GM11168 (cell line): ENCODE measurements around the gene GNPDA1.

Experiments
- in situ Hi-C: fragments of 300-500 bp; cut with MboI; formaldehyde crosslinking; loops from one replicate; pipeline ENCODE4 v1.12.0; 2022; ENCODE audit warnings: low sequenced_read_pairs; ENCODE audit not compliant: unreplicated experiment

GNPDA1 gene

DNA sequence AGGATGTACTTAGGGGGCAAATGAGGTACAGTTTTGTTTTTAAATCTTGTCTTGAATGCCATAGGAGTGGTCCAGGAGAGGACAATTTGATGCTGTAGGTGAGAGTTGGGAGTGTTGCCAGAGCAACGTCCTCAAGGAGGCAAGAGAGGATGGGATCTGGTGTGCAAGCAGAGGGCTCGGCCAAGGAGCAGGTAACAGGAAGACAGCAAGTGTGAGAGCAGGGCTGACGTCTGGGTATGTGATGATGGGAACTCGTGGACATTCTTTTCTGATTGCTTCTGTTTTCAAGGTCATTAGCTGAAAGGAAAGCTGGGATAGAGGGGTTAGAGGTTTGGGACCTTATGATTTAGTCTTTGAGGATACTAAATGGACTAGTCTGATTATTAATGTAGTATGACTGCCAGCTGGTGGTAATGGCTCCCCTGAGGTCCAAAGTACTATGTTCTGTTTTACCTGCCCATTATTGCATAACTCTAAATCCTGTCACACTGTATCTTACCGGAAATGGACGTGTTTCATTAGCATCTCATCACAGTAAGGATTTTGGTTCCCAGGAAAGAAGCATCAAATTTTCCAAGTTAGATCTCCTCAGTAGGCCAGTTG lies 15.4 kb downstream of the GNPDA1 start:
- in situ Hi-C loops: loop anchor here (10.0 kb wide), 1 partner anchor 147 kb away; no protein-coding TSS in a partner anchor

DNA sequence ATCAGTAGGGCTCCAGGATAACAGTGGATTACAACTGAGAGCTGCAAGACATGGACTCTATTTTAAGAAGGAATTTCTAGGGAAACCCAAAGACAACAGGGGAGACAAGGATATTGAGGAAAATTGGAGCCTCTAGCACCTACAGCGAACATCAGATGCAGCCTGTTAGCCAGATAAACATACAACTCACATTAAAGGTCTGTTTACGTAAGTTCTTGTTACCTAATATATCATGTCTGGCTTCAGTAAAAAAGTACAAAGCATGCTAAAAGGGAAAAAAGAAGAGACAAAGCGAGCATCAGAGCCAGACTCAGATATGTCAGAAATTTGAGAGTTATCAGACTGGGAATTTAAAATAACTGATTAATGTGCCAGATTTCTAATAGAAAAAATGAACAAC lies 17.2 kb downstream of the GNPDA1 start:
- in situ Hi-C loops: loop anchor here (10.0 kb wide), 1 partner anchor 149 kb away; no protein-coding TSS in a partner anchor

DNA sequence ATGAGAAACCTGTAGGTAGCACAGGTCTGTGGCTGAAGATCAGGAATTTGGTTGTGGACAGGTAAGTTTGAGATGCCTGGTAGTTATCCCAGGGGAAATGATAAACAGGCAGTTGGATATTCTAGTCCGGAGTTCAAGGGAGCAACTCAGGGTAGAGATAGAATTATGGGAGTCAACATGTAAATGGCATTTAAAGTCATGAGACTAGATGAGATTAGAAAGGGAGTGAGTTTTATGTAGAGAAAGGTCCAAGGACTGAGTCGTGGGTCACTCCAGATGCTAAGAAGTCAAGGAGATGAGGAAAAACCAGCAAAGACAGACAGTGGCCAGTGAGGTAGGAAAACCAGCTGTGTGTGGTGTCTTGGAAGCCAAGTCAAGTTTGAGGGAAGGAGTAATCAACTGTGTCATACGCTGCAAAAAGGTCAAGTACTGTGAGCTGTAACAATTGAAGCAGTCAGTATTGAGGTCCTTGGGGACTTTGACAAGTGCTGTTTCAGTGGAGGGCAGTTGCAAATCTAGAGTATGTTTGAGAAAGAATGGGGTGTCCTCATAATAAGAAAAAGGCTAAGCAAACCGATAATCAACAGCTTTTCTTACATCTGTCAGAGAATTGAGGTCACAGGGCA lies 18.2 kb downstream of the GNPDA1 start:
- in situ Hi-C loops: loop anchor here (10.0 kb wide), 1 partner anchor 150 kb away; no protein-coding TSS in a partner anchor

DNA sequence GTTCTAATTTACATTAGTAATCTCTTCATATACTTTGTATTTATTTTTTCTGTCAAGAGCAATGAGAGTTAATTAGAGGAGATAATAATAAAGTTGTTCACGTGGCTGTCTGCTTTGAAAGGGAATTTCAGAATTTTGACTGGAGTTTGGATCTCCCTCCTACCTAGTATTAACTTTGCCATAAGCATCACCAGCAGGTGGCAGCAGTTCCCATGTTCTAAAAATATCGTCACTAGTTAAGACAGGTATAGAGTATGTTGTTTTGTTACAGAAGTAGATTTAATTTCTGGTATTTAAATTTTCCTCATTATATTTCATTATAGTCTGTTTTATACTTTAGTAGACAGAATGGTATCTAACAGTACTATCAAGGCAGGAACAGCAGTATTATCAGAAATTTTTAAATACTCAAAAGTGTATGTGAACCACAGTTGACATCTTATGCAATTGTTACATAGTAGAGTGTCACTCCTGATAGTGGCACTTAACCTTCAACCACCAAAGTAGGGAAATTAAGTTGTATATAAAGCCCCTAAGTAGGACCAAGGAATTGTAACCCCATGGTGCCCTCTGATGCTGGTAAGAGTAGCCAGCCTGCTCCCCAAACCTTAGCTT lies 20.4 kb downstream of the GNPDA1 start:
- in situ Hi-C loops: loop anchor here (10.0 kb wide), 1 partner anchor 152 kb away; no protein-coding TSS in a partner anchor

DNA sequence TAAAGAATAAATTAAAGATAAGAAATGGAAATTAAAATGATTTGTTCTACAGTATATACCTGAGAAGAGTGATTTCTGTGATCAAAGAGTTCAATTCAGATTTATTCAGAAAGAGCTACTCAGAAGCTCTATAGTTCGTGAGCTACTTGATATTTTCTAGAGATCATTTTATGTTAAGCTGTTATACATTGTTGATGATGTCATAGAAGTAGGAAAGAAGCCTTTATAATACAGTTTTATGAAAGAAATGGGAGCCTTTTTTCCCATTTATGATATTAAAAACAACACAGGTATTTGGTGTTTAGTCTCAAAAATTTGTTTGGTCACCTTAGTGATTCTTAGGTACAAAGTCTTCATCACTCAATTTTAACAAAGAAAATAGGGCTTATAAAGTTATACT lies 23.1 kb downstream of the GNPDA1 start:
- in situ Hi-C loops: loop anchor here (10.0 kb wide), 1 partner anchor 155 kb away; no protein-coding TSS in a partner anchor

DNA sequence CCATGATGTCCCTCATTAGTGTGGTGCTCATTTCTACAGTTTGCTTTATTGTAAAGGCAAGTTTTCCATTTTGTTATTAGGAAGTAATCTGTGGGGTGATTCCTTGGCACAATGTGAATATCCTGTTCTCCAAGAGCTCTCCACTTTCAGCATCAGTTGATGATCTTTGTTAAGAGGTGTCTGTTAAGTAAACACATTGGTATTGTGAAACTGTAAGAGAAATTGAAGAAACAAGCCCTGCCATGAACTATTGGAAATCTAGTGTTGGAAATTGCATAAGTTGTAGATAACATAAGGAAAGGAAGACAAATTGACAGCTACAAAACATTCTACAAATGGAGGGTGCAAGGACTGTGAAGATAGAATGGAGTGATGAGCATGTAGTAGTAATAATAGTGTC lies 26.8 kb downstream of the GNPDA1 start:
- in situ Hi-C loops: no loop called here

DNA sequence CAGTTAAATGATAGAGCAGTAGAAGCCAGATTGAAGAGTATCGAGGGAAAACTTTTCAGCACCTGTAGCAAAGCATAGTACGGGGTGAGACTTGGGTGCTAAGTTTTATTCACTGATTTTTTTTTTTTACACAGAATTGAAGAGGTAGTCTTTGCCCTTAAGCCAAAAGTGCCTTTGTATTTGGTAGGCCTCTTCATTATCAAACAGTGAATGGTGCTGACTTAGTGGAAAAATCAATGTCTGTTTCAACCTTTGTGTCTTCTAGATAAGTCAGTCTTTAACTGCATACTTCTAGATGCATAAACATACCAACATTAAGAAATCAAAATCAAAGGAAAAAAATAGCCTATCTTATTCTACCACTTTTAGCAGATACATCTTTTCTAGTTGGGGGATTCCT lies 30.2 kb downstream of the GNPDA1 start:
- in situ Hi-C loops: no loop called here

DNA sequence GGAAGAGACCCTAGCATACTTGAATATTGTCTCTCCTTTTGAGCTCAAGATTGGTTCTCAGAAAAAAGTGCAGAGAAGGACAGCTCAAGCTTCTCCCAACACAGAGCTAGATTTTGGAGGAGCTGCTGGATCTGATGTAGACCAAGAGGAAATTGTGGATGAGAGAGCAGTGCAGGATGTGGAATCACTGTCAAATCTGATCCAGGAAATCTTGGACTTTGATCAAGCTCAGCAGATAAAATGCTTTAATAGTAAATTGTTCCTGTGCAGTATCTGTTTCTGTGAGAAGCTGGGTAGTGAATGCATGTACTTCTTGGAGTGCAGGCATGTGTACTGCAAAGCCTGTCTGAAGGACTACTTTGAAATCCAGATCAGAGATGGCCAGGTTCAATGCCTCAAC lies 34.4 kb downstream of the GNPDA1 start:
- in situ Hi-C loops: no loop called here

DNA sequence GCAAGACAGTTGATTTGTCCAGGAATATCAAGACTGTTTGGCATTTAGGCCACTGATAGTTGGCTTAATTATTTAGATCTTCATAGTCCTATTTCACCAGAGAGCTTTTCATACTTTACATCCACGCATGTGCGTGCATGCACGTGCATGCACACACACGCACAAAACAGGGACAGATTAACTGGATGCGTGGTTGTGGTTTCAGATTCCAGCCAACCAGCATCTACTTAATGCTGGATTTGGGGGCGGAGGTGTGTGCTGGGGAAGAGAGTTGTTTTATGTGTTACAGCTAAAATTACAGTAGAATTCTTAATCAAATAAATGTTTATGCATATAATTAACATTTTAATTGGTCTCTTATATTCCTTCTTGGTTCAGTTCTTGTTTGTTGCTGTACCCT lies 36.7 kb downstream of the GNPDA1 start:
- in situ Hi-C loops: no loop called here

DNA sequence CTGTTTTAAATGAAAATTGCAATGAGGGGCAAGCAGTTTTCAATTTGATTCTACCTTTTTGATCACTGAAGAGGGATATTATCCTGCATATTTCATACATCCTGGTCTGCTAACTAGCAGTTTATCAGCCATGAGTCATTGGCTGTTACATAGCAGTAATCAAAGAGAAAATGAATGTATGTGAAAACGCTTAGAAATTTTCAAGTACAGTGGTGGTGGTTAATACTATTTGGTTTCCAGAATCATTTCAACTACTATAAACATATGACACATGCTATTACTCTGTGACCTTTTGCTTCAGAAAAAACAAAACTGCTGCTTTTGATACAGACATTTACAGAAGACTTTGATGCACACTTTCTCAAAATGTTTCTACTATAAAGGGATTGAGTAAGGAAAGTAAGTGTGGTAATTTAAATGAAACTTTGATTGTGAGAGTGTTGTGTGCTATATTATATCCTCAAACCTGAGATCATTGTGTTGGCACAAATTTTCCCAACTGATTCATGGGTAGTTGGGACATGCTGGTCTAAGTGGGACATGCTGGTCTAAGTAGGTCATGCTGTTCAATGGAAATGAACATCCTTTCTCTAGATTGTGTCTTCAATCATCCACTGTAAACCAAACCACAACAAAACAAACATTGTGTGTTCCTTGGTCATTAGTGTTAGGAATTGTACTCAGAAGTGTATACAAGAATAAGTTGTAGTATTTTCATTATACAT lies 38.8 kb downstream of the GNPDA1 start:
- in situ Hi-C loops: no loop called here

DNA sequence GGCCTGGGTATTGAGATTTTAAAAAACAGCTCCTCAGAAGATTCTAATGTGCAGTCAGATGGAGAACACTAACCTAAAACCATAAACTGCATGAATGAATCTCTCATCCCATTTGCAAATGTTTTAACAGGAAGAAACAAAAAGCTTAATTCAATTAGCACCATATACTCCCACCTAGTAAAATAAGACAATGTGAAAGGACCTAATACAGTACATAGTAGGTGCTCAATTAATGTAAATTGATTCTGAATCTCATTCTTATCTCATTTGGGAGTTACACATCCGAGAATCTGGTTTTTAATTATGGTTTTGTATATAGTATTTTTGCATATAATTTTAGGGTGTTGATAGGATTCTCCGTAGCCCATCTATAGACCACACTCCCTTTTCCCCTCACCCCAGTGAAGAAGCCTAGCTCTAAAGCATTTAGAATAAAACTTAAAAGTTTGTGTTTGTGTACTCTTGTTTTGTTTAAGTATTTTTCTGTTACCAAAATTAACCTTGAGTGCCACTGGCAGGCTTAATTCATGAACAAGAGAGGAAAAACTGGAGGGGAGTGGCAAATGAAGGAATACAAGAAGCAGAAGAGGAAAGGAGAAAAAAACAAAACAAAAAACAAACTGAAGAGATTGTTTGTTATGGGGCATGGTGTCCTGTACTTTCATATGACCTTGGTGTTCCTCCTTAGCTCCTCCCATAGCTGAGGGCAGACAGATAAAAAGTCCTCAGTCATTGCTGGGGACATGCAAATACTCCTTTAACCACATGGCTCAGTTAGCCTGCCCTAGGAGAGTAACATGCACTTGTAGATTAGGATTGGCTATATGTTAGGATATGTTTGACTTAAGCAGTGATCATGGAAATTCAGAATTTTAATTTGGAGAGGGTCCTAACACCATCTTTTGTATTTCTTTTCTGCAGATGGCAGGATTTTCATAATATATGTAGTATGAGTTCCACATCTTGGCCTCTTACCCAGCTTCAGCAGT lies 42.8 kb downstream of the GNPDA1 start:
- in situ Hi-C loops: no loop called here

DNA sequence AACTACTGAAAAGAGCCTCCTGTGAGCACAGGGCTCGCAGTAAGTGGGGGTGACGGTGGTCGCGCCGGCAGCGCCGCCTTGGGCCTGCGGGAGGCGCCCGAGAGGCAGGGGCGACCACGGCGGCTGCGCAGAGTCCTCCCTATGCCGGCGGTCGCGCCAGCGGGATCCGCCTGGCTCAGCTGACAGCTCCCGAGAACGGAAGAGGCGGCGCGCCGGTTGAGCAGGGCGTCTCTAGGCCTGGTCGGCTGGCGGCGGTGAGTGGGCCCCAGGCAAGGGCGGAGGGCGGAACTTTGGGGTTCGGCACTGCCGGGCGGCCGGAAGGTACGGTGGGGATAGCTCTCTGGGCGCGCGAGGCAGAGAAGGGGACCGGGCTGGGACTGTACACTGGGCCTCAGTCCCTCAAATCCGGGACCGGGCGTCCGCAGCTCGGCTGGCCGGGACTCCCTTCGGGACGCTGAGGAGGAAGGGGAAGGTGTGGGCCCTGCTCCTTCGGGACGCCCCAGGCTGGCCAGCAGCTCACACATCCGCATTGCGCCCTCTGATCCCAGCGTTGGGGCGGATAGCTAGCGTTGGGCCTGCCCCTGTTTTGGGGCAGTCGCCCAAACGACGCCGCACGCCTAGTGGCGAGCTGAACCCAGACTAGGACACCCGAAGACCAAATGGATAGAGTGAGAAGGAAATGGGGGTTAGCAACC lies 43.8 kb downstream of the GNPDA1 start, which contains the start of gene RNF14:
Gene RNF14 (plus strand): TSS at position 192 of the 695 bp plus-strand sequence. CDS start 4,484 bp downstream, outside the sequence.
- in situ Hi-C loops: no loop called here

DNA sequence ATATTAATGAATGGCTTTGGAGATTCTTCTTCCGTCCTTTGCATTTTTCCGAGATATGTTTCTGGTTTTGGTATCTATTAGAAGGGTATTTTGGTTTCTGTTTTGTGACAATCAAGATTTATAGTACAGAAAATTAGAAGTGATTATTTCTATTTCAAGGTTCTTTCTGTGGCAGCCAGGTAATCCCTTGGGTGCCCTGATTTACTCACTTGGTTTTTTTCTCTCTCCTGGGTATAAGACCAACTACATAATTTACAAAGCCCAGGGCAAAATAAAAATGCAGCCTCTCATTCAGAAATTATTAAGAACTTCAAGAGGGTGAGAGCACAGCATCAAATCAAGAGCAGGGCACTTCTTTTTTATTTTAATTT lies 45.9 kb downstream of the GNPDA1 start:
- in situ Hi-C loops: no loop called here

DNA sequence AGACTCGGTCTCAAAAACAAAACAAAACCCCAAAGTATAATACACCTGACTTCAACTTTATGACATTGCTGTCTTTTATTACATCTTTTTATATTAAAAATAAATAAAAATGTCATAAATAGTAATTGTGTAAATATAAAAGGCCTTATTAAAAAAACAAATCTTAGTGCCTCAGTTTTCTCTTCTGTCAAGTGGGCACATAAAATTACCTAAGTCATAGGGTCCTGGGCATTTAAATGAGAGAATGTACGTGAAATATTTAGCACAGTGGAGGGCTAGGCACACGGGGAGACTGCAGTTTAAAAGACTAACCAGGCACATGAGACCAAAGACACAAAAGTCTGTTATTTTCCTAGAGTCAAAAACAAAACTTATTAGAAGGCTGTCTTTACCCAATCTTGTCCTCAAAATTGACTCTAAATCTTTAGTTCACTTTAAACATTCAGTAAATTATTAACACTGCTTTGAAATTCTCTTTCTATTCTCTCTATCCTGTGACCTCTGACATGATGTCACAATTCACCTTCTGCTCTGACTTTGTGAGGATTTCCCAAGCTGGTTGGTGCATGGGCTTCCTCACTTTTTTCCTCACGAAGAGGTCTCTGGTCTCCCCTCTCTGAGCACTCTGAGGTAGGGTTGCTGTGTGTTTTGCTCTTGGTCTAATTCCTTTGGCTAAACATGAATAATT lies 46.4 kb downstream of the GNPDA1 start:
- in situ Hi-C loops: no loop called here

DNA sequence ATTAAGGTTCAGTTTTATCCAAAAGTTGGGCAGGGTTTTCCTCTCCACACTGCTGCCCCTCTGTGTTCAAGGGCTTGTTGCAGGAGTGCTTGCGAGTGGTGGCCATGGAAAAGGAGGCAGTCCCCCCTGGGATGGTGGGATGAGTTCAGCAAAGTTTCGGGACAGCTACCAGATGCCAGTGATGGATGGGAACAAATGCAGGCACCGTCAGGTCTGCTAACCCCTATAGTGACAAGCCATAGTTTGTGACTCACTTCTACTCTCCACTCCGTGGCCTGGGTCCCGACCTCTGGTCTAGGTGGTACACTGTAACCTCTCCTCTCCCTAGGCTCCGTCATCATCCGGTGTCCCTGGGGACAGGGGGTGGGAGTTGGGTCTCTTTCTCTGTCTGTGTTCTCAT lies 47.8 kb downstream of the GNPDA1 start:
- in situ Hi-C loops: no loop called here

DNA sequence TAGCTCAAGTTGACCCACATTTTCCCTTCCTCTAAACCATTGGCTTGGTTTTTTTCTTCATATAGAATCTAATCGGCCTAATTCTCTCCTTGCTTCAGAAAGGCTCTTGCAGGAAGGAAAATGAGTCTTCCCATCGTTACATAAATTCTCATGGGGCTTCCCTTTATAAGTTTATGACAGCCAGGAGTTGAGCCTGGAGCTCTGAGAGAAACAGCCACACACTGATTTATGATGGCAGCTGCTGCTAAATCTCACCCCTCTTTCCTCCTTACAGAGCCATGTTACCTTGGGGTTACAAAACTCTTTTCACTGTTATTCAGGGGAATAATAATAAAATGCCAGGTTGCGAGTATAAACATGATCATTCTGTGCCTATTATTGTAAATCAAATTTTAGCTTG lies 49.1 kb downstream of the GNPDA1 start:
- in situ Hi-C loops: no loop called here

DNA sequence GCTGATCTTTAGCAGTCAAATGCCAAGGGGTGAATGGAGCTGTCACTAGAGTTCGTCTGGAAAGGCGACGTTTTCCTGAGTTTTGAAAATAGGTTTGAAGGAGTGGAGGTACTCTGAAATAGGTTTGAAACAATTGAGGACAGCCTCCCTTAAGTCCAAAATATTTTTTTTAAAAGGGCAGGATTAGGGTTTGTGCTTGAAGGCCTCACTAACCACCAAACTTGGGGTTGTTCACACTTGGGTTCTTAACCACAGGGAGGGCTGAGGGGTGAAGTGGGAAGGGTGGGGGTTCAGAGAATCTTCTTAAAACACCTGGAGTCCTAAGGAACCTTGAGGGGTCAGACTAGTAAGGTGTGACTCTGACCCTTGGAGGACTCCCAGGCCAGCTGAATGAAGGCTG lies 51.4 kb downstream of the GNPDA1 start:
- in situ Hi-C loops: no loop called here

DNA sequence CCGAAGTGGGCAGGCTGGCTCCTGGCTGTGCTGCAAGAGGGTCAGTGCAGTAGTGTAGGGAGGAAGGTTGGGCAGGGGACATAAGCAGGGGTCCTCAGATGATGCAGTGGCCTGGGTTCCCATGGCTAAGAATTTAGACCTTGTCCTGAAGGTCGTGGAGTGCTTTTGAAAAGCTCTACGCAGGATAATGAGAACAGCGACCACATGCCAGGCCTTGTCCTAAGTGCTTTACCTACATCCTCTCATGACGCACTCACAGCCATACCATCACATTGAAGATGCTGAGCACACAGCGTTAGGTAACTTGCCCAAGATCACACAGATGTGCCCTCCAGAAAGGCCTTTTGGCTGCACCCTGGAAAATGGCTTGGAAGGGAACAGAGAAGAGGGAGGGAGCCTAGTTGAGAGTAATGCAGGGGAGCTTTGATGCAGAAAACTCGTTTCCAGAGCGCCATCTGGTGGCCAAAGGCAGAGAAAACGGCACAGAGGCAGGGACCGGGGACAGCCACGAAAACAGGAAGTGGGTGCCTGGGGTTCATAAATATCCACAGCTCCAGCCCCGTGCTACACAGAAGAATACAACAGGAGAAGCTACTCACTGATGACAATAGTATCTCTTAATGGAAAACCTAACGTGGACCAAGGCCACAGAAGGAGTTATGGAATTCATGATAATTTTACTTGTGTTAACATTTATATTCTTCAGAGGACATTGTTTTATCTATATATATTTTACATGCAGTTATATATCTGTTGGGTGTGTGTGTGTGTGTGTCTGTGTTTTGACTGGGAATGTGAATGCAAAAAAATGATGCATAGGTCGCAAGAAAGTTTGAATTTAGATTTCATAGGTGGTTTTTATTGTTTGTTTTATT lies 52.1 kb downstream of the GNPDA1 start:
- in situ Hi-C loops: no loop called here
